Non-pigmented ciliary epithelial cell (primary cell): ENCODE results near the gene UBLCP1.
"Not testable (repeated sequence)": the region's sequence is repeated elsewhere in the genome, so short reads cannot be mapped to it uniquely, and the experiment has no call there.

Experiments used
- DNase-seq: peaks from one replicate; pipeline ENCODE4 v3.0.0-alpha.2; 2010; ENCODE audit warnings: low read depth

The UBLCP1 gene

DNA sequence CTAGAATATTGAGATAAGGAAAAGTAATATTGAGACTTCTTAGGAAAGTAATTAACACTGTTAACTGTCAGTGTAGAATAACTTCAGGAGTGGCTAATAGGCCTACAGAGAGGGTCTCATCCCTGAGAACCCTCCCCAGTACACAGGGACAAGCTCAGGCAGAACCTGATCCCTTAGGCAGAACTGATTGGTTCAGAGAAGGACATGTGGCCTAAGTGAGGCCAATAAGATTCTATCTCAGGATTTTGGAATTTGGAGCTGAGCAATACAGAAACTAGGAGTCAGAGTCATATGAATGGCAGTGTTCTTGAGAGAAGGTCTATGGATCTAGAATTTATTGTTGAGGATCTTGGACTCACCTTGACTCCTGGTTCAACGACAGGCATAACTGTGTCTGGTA is 10.9 kb upstream of the UBLCP1 start:
- DNase-seq, result no peak

DNA sequence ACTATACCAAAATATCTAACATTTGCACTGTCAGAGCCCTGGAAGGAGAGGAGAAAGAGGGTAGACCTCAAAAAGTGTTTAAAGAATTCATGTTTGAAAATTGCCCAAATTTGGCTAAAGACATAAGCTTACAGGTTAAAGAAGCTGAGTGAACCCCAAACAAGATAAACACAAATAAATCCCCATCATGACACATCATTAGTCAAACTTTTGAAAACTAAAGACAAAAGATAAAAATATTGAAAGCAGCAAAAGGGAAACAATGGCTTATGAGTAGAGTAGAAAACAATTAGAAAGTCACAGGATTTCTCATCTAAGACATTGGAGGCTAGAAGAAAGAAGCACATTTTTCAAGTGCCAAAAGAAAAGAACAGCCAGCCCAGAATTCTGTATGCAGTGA is 6.1 kb upstream of the UBLCP1 start:
- no peak for DNase-seq

DNA sequence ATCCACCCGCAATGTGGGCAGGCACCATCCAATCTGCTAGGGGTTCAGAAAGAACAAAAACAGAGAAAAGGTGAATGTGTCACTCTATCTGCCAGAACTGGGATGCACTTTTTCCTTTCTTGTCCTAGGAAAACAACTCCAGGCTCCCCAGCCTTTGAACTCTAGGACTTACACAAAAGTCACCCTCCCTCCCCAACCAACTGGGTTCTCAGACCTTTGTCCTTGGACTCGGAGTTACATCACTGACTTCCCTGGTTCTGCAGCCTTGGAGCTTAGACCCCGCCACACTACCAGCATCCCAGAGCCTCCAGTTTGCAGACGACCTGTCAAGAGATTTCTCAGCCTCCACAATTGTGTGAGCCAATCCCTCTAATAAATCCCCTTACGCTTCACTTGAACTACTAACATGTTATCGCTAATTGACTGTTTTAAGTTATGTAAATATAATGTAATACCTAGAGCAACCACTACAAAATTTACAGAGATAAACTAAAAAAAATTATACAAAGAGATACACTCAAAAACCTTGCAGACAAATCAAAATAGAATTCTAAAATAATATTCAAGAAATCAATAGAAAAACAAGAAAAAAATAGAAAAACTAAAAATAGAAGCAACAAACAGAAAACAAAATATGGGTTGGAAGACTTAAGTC is 5.3 kb upstream of the UBLCP1 start:
- no peak for DNase-seq

DNA sequence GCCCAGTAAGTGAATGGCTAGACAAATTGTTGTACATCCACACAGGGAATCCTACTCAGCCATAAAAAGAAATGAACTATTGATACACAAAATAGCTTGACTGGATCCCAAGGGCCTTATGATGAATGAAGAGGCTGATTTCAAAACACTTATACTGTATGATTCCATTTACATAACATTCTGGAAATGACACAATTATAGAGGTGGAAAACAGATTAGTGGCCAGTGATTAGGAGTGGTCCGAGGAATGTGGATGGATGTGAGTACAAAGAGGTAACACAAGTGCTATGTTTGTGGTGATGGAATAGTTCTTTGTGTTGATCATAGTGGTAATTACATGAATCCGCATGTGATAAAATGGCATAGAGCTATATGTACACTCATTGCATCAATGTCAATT is 4.7 kb upstream of the UBLCP1 start:
- no peak for DNase-seq

DNA sequence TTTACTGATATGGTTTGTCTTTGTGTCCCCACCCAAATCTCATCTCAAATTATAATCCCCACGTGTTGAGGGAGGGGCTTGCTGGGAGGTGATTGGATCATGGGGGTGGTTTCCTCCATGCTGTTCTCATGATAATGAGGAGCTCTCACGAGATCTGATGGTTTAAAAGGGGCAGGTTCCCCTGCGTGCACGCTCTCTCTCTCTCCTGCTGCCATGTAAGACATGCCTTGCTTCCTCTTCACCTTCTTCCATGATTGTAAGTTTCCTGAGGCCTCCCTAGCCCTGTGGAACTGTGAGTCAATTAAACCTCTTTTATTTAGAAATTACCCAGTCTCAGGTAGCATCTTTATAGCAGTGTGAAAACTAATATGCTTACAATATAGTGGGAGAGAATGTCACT is 2.9 kb upstream of the UBLCP1 start:
- DNase-seq, result not testable (repeated sequence)

DNA sequence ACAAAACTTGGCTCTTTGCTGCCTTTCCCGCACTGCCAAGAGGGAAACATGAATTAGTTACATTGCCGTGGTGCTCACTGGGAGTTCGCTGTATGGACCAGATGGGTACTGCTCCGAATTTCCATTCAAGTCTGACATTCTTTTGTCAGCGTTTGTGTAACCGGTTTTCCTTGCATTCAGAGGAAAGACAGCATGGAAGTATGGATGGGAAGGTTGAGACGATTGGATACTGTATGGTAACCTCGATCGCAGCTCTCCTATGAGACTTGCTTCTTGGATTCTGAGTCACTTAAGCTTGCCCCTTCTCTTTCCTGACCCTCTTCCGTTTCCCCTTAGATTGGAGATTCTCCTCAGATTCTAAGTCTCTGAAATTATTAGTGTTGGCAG is 625 bp upstream of the UBLCP1 start:
- DNase-seq, result no peak

- DNase-seq, result no peak
Measured at GRCh38 chr5:159263569-159263905, 447 bp downstream of the UBLCP1 start.

- not testable (repeated sequence) for DNase-seq
Measured at GRCh38 chr5:159266764-159267163, 3.7 kb downstream of the UBLCP1 start.

DNA sequence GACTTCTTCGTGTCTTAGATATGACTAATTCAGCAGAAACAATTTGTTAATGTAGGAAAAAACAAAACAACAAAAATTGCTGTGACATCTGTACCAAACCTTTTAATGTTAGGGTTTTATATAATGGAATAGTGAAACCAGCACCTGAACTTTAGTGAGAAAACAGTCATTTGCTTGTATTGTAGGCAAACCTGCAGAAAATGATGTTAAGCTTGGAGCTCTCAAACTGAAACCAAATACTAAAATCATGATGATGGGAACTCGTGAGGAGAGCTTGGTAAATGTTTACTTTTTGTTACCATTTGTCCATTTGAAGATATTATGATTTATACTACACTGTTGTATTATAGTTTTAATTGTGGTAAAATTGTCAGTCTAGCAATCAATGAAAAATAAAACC is 6.6 kb downstream of the UBLCP1 start:
- DNase-seq, result no peak

DNA sequence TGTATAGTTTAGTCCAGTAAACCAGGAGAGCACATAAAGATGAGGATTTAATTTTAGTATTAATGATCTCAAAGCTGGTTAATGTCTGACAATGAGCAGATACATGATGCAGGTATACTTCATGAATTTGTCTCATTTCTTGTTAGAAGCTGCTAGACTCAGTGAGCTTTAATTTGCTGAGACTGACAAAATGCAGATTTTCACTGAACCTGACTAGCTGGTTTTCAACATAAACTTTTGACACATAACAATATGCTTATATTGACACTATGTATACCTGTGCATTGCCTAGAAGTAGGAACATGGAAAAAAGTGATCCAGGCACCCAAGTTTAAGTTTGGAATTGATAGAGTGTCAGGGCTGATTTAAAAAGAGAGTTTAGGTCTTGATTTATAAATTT is 10.8 kb downstream of the UBLCP1 start:
- no peak for DNase-seq

DNA sequence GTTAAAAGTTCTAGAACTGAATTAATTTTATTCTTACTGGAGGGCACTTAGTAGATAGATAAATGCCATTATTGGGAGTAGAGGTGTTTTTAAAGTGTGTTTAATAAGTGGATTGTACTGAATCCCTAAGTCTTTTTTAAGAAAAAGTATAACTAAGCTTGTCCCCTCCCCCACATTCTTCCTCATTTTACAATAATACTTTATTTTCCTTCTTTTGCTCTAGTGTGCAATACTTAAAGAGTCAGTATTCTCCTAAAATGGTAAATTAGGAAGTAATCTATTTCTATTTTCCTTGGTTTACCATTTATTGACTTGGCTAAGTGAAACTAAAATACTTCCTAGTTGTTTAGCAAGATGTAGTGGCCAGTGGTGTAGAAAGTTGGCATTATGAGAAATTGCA is 11.6 kb downstream of the UBLCP1 start:
- no peak for DNase-seq

GRCh38 chr5:159286420-159287035 is 23.4 kb downstream of the UBLCP1 start:
- DNase-seq, result no peak

GRCh38 chr5:159290741-159291140 is 27.7 kb downstream of the UBLCP1 start:
- DNase-seq, result no peak

- no peak for DNase-seq
Measured at GRCh38 chr5:159294921-159295320, 31.8 kb downstream of the UBLCP1 start.

GRCh38 chr5:159297300-159297699 is 34.2 kb downstream of the UBLCP1 start:
- not testable (repeated sequence) for DNase-seq

DNA sequence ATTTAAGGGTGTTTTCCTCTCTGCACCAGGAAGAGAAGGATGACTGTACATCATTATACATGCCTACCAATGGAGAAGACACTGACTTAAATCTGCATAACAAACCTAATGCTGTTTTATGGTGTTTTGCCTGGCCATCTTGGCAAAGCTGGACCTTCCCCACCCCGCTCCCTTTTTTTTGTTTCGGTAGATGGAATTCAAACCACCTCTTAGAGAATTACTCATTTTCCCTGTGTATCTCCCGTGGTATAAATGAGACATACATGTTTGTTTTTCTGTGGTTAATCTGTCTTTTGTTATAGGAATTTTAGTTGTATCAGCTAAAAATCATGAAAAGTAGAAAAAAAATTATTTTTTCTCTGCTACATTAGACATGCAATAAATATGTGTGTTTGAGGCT is 38.4 kb downstream of the UBLCP1 start:
- no peak for DNase-seq

DNA sequence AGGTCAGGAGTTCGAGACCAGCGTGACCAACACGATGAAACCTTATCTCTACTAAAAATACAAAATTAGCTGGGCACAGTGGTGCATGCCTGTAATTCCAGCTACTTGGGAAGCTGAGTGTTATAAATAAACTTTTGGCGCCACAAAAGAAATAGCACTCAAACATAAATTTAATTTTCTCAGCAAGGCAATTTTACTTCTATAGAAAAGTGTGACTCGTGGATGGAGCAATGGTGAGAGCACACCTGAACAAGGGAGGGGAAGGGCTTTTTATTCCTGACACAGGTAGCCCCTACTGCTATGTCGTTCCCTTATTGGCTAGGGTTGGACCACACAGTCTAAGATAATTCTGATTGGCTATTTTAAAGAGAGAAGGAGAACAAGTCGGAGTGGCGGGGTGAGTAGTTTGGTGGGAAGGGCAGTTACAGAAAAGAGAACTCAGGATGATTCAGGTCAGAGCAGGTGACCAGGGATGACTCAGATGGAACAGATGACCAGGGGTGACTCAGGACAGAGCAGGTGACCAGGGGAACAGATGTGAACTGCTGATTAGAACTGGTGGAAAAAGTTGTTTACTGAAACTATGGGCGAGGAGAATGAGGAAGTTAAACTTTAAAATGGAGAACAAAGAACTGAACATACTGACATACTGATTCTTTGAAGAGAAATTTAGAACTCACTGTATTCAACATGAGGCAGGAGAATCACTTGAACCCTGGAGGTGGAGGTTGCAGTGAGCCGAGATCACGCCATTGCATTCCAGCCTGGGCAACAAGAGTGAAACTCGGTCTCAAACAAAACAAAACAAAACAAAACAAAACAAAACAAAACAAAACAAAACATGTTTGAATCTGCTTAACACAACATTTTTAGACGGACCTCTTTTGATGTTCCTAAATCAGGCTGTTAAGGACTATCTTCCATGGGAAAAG is 39.1 kb downstream of the UBLCP1 start:
- not testable (repeated sequence) for DNase-seq

DNA sequence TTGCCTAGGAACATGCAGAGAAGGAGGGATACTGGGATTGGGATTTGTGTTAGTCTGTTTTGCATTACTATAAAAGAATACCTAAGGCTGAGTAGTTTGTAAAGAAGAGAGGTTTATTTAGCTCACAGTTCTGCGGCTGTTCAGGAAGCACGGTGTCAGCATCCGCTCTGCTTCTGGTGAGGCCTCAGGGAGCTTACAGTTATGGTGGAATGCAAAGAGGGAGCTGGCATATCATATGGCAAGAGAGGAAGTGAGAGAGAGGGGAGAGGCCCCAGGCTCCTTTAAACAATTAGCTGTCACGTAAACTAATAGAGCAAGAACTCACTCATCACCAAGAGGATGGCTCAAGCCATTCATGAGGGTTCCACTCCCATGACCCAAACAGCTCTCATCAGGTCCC is 40.2 kb downstream of the UBLCP1 start:
- no peak for DNase-seq

DNA sequence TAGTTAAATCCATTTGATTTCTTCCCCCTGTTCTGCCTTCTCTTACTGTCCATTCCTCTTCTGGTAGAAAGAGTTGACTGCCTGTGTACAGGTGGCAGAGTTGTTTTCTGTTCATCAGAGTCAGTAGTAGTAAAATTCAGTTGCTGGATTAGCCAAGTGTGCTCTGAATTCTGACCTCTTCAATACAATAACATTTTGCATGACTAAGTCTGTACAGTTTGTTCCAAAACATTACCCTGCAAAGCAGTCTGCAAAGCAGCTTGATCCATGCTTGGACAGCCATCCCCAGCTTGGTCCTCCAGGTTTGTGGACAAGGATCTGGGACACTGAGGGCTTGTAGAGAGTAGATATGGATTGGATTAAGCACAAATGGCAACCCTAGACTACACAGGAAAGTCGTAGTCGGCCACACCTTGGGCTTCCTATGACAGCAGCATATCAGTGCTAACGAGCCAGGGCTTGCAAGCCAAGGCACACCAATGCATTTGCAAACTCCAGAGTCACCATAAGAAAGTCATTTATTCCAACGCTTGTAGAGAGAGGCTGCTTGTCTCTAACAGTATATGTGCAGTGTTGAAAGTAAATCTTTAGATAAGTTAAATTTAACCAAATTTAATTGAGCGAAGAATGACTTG is 42.0 kb downstream of the UBLCP1 start:
- no peak for DNase-seq

DNA sequence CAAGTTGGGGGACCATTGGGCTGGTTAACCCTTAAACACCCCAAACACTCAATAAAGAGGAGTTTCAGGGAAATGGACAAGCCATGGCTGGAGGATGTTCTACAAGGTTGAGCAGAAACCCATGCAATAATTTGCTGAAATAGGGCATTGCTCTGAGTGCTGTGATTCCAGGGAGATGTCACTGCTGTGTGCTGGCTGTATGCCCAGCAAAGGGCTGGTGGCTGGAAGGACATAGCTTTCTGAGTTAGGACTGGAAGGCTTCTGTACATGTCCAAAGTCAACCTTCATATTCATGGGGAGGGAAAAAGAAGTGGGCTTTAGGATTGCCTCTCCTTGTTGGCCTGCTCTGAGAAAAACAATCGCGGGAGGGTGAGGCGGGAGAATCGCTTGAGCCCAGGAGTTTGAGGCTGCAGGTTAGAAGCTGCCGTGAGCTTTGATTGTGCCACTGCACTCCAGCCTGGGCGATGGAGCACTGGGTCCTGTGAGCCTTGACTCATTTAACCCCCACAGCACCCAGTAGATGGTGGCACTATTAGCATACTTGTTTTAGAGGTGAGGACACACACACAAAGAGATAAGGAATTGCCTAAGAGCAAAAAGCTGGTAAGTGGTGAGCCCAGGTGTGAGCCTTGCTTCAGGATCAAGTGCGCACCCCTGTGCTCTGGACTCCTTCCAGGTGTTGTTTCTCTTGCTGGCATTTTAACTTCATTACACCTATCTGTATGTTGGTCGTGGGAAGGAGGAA is 46.8 kb downstream of the UBLCP1 start:
- no peak for DNase-seq

- DNase-seq, result no peak
Measured at GRCh38 chr5:159310511-159310910, 47.4 kb downstream of the UBLCP1 start.

DNA sequence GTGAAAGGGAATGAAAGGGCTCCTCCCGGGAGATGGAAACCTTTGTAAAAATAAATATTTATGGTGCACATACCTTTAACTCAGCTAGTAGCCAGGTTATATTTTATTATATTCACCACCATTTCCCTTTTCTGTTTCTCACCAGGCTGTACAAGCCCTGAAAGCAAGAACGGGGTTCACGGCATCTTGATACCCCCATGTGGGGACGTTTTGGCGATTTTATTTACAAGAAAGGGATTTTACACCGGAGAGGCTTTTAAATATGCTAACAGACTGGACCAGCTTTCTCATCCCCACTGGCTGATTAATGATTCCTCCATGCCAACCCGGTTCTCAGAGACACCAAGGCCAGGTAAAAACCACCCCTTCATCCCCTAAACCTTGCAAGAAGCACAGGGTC is 48.0 kb downstream of the UBLCP1 start:
- DNase-seq, result no peak
